Osteocyte (in vitro differentiated cells): Measurements from ENCODE around the gene ERCC3. TPM values are rescaled to one million over a fixed set of nuclear protein-coding genes. Genes with fewer than 3 reads are reported as not detected.

Experiments used
- DNase-seq: peaks from one replicate; pipeline ENCODE4 v3.0.0; 2021; ENCODE audit warnings: mixed read lengths; ENCODE audit not compliant: unreplicated experiment; ENCODE audit errors: extremely low spot score
- H3K27ac Mint-ChIP-seq: one replicate; pipeline ENCODE4 v1.8.0; 2021; ENCODE audit warnings: mild to moderate bottlenecking, mixed read lengths; ENCODE audit not compliant: unreplicated experiment
- H3K27me3 Mint-ChIP-seq: one replicate; pipeline ENCODE4 v1.8.0; 2021; ENCODE audit warnings: mixed read lengths; ENCODE audit not compliant: unreplicated experiment
- H3K36me3 Mint-ChIP-seq: one replicate; pipeline ENCODE4 v1.8.0; 2021; ENCODE audit warnings: mixed read lengths; ENCODE audit not compliant: unreplicated experiment
- H3K4me1 Mint-ChIP-seq: one replicate; pipeline ENCODE4 v1.8.0; 2021; ENCODE audit warnings: mixed read lengths; ENCODE audit not compliant: unreplicated experiment
- H3K4me3 Mint-ChIP-seq: one replicate; pipeline ENCODE4 v1.8.0; 2021; ENCODE audit warnings: mild to moderate bottlenecking, moderate library complexity, mixed read lengths; ENCODE audit not compliant: unreplicated experiment
- H3K9me3 Mint-ChIP-seq: one replicate; pipeline ENCODE4 v1.8.0; 2021; ENCODE audit warnings: mixed read lengths; ENCODE audit not compliant: unreplicated experiment
- CTCF ChIP-seq: fragments of 200-600 bp; sonication (generic); IDR thresholded peaks from 2 replicates; pipeline ENCODE4 v1.5.0; 2021; ENCODE audit warnings: antibody characterized with exemption, mild to moderate bottlenecking, moderate library complexity
- long read RNA-seq: library from polyadenylated mRNA; unstranded; transcript quantifications from one replicate; pipeline ENCODE4 v2.0.0, GENCODE V29; 2021
- total RNA-seq: library from RNA; stranded (reverse); gene quantifications from 2 replicates; pipeline ENCODE4 v1.2.1, GENCODE V29; 2021

The ERCC3 gene
- 47.8 and 50.3 TPM in 2 replicates for total RNA-seq
- long read RNA-seq, transcript ERCC3-218 (10 exons, 3,390 nt): minor isoform, 7 of 389 reads
- long read RNA-seq, transcript ERCC3-201 (15 exons, 2,750 nt): major isoform, 302 of 389 reads
- long read RNA-seq, partial matches to known transcripts: 32 of 389 reads
- long read RNA-seq, other reads (novel, unspliced or antisense): 43 of 389 reads

- Mint-ChIP-seq H3K27ac (peak within 1 kb of the TSS; percentile 96), H3K4me3 (peak within 1 kb of the TSS; percentile 97), H3K36me3 (peaks cover 20% of the 10 kb centered on the region), H3K4me1 (peaks cover 23% of the 10 kb centered on the region), H3K27me3 (no peaks in the 10 kb centered on the region), H3K9me3 (no peaks in the 10 kb centered on the region)
- no peak for TF ChIP-seq CTCF
- peak; percentile 91 for DNase-seq
Observed at GRCh38 chr2:127293748-127294562, at the start of gene ERCC3. Gene ERCC3 (minus strand): TSS chr2:127294144. CDS start chr2:127294081, 63 bp downstream.

- H3K27ac Mint-ChIP-seq: no peak overlapping the region
- DNase-seq: no peak
- H3K9me3 Mint-ChIP-seq: peaks cover 7% of the 10 kb centered on the region
- peaks cover 10% of the 10 kb centered on the region for H3K36me3 Mint-ChIP-seq
- no peak overlapping the region for H3K4me3 Mint-ChIP-seq
- no peaks in the 10 kb centered on the region for H3K27me3 Mint-ChIP-seq
- TF ChIP-seq CTCF: no peak
- peaks cover 16% of the 10 kb centered on the region for H3K4me1 Mint-ChIP-seq
Observed at GRCh38 chr2:127343277-127343676, 49.3 kb upstream of the ERCC3 start.

GRCh38 chr2:127342101-127342500 lies 48.2 kb upstream of the ERCC3 start:
- H3K36me3 Mint-ChIP-seq: peaks cover 17% of the 10 kb centered on the region
- DNase-seq: no peak
- no peak overlapping the region for H3K4me3 Mint-ChIP-seq
- no peak for TF ChIP-seq CTCF
- peaks cover 12% of the 10 kb centered on the region for H3K4me1 Mint-ChIP-seq
- no peaks in the 10 kb centered on the region for H3K27me3 Mint-ChIP-seq
- peaks cover 7% of the 10 kb centered on the region for H3K9me3 Mint-ChIP-seq
- H3K27ac Mint-ChIP-seq: no peak overlapping the region

GRCh38 chr2:127332335-127332734 lies 38.4 kb upstream of the ERCC3 start:
- Mint-ChIP-seq H3K4me1 (no peaks in the 10 kb centered on the region), H3K36me3 (peaks cover 25% of the 10 kb centered on the region), H3K4me3 (no peak overlapping the region)

More at GRCh38 chr2:127332335-127332734, 38.4 kb upstream of the ERCC3 start:
- H3K9me3 Mint-ChIP-seq: no peaks in the 10 kb centered on the region
- no peak overlapping the region for H3K27ac Mint-ChIP-seq
- DNase-seq: no peak
- TF ChIP-seq CTCF: no peak
- H3K27me3 Mint-ChIP-seq: no peaks in the 10 kb centered on the region
